Osteocyte (in vitro differentiated cells): Measurements from ENCODE around the gene POU1F1. TPM values are rescaled to one million over a fixed set of nuclear protein-coding genes. Genes with fewer than 3 reads are reported as not detected.

ENCODE experiments used
- DNase-seq: peaks from one replicate; pipeline ENCODE4 v3.0.0; 2021; ENCODE audit warnings: mixed read lengths; ENCODE audit not compliant: unreplicated experiment; ENCODE audit errors: extremely low spot score
- H3K27ac Mint-ChIP-seq: one replicate; pipeline ENCODE4 v1.8.0; 2021; ENCODE audit warnings: mild to moderate bottlenecking, mixed read lengths; ENCODE audit not compliant: unreplicated experiment
- H3K27me3 Mint-ChIP-seq: one replicate; pipeline ENCODE4 v1.8.0; 2021; ENCODE audit warnings: mixed read lengths; ENCODE audit not compliant: unreplicated experiment
- H3K36me3 Mint-ChIP-seq: one replicate; pipeline ENCODE4 v1.8.0; 2021; ENCODE audit warnings: mixed read lengths; ENCODE audit not compliant: unreplicated experiment
- H3K4me1 Mint-ChIP-seq: one replicate; pipeline ENCODE4 v1.8.0; 2021; ENCODE audit warnings: mixed read lengths; ENCODE audit not compliant: unreplicated experiment
- H3K4me3 Mint-ChIP-seq: one replicate; pipeline ENCODE4 v1.8.0; 2021; ENCODE audit warnings: mild to moderate bottlenecking, moderate library complexity, mixed read lengths; ENCODE audit not compliant: unreplicated experiment
- H3K9me3 Mint-ChIP-seq: one replicate; pipeline ENCODE4 v1.8.0; 2021; ENCODE audit warnings: mixed read lengths; ENCODE audit not compliant: unreplicated experiment
- CTCF ChIP-seq: fragments of 200-600 bp; sonication (generic); IDR thresholded peaks from 2 replicates; pipeline ENCODE4 v1.5.0; 2021; ENCODE audit warnings: antibody characterized with exemption, mild to moderate bottlenecking, moderate library complexity
- long read RNA-seq: library from polyadenylated mRNA; unstranded; transcript quantifications from one replicate; pipeline ENCODE4 v2.0.0, GENCODE V29; 2021
- total RNA-seq: library from RNA; stranded (reverse); gene quantifications from 2 replicates; pipeline ENCODE4 v1.2.1, GENCODE V29; 2021

Gene POU1F1, protein sequence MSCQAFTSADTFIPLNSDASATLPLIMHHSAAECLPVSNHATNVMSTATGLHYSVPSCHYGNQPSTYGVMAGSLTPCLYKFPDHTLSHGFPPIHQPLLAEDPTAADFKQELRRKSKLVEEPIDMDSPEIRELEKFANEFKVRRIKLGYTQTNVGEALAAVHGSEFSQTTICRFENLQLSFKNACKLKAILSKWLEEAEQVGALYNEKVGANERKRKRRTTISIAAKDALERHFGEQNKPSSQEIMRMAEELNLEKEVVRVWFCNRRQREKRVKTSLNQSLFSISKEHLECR
- not detected in 2 replicates for total RNA-seq
- long read RNA-seq, result 0 reads

DNA sequence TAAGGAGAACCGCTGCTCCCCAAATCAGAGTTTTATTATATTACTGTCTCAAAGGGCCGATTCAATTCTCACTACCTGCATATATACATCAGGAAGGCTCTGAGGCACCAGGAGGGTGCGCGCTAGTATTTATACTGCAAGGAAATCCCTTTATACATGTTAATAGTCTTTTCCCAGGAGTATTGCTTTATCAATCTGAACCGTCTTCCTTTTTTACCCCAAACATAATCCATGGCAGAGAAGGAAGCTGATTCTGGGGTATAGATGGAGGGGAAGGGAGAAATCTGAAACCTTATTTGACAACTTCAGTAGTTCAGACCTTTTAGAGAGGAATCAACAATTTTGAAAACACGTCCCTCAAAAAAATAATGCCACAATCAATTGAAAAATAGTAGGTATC is at the start of gene POU1F1:
Gene POU1F1, minus strand, starts transcription at position 101 of the 400 bp plus-strand sequence. CDS start 122 bp downstream, outside the sequence.
- H3K4me3 Mint-ChIP-seq, result no peak within 1 kb of the TSS
- no peak for TF ChIP-seq CTCF
- H3K27me3 Mint-ChIP-seq, result peaks cover 5% of the 10 kb centered on the region
- DNase-seq, result no peak
- no peak within 1 kb of the TSS for H3K27ac Mint-ChIP-seq
- no peaks in the 10 kb centered on the region for H3K4me1 Mint-ChIP-seq
- no peaks in the 10 kb centered on the region for H3K9me3 Mint-ChIP-seq
- H3K36me3 Mint-ChIP-seq, result no peaks in the 10 kb centered on the region

DNA sequence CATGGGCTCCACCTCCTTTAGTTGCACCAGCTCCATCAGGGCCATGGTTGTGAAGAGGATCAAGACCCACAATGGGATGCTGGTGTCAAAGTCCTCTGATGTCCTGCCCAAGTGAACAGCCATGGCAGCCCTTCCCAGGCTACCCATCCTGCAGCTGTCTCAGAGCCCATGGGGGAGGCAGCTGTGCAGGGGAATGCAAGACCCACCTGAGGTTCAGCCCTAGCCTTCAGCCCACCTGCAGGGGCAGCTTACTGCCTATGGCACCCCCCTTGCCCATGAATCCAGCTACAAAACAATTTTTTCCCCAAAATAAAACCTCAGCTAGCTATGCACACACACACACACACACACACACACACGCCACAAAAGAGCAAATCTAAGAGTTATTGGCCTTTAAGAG is 48.2 kb upstream of the POU1F1 start:
- Mint-ChIP-seq H3K27ac (no peak overlapping the region), H3K9me3 (peaks cover 13% of the 10 kb centered on the region), H3K4me1 (no peaks in the 10 kb centered on the region), H3K4me3 (no peak overlapping the region), H3K27me3 (peaks cover 47% of the 10 kb centered on the region), H3K36me3 (no peaks in the 10 kb centered on the region)
- TF ChIP-seq CTCF, result no peak
- DNase-seq, result no peak

- peaks cover 53% of the 10 kb centered on the region for H3K27me3 Mint-ChIP-seq
- no peak overlapping the region for H3K4me3 Mint-ChIP-seq
- no peaks in the 10 kb centered on the region for H3K36me3 Mint-ChIP-seq
- no peak for TF ChIP-seq CTCF
- peaks cover 5% of the 10 kb centered on the region for H3K9me3 Mint-ChIP-seq
- peaks cover 2% of the 10 kb centered on the region for H3K4me1 Mint-ChIP-seq
- DNase-seq, result no peak
- H3K27ac Mint-ChIP-seq, result no peak overlapping the region
These were observed 44.6 kb upstream of the POU1F1 start for GRCh38 chr3:87320756-87321626.

- TF ChIP-seq CTCF, result no peak
- Mint-ChIP-seq H3K36me3 (no peaks in the 10 kb centered on the region), H3K4me3 (no peak overlapping the region), H3K27ac (no peak overlapping the region), H3K27me3 (peaks cover 54% of the 10 kb centered on the region), H3K4me1 (peaks cover 2% of the 10 kb centered on the region), H3K9me3 (no peaks in the 10 kb centered on the region)
- DNase-seq, result no peak
These were observed 42.2 kb upstream of the POU1F1 start for GRCh38 chr3:87318617-87319021.

DNA sequence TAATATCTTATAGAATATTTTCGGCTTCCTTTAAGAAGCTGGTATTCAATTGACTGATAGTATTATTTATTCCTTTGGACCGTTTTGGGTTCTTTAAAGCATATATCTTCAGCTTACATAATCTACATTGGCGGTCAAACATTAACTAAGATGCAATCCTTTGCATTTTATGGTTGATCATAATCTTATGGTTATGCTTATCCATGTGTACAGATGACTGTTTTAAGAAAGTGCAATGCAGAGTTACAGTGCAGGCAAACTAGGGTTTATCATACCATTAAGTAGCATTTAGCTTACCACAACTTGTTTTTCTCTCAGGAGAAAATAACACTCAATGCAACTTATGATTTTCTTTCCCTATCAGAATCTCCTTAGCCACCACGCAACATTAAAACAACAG is 41.4 kb upstream of the POU1F1 start:
- no peak overlapping the region for H3K4me3 Mint-ChIP-seq

More for the DNA sequence above, 41.4 kb upstream of the POU1F1 start:
- no peaks in the 10 kb centered on the region for H3K9me3 Mint-ChIP-seq
- H3K27me3 Mint-ChIP-seq, result peaks cover 62% of the 10 kb centered on the region
- TF ChIP-seq CTCF, result no peak
- H3K36me3 Mint-ChIP-seq, result no peaks in the 10 kb centered on the region
- no peak overlapping the region for H3K27ac Mint-ChIP-seq
- DNase-seq, result no peak
- H3K4me1 Mint-ChIP-seq, result peaks cover 2% of the 10 kb centered on the region
